Stimulated activated CD4-positive, alpha-beta T cell treated with anti-CD3 and anti-CD28 coated beads, Interleukin-1b, Interleukin-23, amount 100 ng/mL, for 48 hours (primary cell): Measurements from ENCODE around the gene OPN4.

Source experiments
- DNase-seq: peaks from one replicate; pipeline ENCODE4 v3.0.0-alpha.2; 2020

OPN4 gene

DNA sequence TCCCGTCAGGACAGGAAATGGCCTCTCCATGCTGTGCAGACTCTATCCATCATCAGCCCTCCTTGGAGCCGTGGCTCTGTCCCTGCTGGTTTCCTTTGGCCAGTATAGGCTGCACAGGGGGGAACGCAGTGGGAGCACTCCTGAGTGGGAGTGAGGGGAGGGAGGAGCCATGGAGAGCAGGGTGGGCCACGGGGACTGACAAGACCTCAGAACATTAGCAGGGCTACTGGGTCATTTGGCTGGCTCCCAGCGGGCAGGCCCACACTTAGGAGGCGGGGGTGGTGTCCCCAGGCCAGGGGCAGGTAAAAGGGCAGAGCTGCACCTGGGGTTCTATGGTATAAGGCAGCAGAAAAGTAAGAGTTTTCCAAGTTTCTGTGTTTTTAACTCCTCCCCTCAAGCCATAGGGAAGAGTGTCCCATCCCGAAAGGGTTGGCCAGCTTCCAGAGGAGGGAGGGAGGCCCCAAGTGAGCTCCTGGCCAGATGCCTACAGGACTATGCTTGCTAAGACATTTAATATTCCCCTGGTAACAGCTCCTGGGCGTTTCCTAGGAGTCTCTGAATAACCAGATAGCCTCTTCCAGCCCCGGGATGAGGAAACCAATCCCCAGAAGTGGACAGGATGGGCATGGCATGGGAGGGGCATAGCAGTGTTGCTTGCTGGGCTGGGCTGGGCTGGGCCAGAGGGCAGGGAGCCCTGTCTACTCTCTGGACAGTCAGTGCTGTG is 5.5 kb upstream of the OPN4 start:
- no peak for DNase-seq

DNA sequence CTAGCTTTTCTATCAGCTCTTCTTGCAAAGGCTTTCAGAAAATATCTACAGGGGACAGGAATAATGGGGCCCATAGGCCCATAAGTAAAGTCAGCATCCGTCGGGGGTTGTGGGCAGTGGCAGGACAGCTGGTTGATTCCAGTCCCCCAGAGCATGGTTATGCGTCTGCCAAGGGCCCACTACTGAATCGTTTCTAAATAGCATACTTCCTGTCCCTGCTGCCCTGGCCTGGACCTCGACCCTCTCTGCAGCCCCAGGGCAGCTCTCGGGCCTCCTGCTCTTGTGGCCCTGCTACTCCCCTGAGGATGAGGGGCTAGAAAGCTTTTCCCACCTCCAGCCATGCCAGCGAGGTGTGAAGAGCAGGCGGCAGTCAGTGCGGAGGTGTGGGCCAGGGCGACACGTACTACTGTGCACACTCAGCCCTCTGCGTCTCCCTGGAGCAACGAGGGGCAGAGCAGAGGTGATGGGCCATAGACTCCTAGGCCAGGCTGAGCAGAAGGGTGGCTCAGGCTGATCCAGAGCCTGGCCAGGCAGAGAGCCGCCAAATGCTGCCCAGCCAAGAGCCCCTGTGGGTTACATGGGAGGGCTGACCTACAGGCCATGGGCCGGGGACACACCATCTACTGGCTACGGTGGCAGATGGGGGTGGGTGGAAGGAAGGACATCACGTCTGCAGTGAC is 4.7 kb upstream of the OPN4 start:
- DNase-seq: no peak

DNA sequence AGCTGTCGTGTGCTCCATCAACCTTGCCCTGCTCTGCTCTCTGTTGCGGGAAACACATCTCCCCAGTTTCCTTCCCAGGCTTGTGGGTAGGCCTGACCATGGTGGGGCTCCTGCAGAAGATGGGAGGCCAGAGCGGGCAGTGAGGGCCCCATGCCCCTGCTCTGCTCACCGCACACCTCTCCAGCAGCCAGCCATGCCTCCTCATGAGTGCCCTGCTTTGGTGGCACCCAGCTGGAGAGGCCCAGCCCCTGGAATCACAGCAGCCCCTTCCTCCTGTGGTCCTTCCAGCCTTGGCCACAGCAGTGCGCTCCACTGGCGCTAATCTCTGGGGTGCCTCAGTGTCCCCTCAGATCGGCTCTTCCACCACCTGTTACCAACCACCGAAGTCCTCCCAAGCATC is 4.2 kb upstream of the OPN4 start:
- DNase-seq: no peak

DNA sequence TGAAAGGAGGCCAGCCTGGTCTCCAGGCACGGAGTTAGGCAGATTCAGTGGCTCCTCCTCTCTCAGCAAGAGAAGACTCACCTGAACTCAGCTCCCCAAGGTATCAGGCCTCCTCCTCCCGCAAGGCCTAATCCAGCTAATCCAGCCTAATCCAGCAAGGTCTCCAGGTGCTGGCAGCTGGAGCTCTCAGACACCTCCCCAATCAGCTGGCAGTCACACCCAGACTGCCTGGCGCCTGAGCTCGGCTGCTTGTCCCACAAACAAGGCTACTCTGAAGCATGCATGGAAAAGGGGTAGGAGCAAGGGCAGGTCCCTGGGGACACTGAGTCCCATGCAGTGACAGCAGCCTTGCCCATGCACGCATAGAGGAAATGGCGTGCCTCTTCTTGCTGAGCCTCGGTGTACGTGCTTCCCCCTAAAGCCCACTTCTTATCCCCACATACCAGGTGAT is 3.3 kb upstream of the OPN4 start:
- DNase-seq: no peak

DNA sequence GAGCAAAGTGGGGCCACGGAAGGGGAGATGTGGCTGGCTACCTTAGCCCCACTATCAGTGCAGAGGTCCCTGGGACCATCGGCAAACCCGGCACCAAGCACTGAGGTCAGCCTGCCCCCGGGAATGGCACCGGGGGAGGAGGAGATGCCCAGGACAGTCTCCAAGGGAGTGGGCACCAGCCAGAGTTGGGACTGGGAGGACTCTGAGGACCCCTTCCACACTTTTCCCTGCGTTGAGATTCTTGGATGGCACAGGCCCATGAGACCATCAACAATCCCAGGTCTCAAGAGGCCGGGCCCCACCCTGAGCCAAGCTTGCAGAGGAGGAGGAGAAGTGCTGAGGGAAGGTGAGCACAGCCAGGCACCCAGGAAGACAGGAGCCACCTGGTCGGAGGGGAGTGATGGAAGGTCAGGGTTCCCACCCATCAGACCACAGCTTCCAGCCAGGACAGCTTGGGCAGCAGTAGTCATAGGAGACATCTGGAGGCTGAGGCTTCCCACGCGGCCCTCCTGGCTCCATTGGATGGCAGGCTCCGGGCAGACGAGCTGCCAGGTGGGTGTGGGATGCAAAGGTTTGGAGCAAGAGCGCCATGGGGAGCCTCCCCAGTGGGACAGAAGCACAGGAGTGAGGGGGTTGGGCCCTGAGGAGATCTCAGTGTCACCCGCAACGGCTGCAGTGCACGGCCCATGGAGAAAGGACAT is 2.6 kb upstream of the OPN4 start:
- DNase-seq: no peak

DNA sequence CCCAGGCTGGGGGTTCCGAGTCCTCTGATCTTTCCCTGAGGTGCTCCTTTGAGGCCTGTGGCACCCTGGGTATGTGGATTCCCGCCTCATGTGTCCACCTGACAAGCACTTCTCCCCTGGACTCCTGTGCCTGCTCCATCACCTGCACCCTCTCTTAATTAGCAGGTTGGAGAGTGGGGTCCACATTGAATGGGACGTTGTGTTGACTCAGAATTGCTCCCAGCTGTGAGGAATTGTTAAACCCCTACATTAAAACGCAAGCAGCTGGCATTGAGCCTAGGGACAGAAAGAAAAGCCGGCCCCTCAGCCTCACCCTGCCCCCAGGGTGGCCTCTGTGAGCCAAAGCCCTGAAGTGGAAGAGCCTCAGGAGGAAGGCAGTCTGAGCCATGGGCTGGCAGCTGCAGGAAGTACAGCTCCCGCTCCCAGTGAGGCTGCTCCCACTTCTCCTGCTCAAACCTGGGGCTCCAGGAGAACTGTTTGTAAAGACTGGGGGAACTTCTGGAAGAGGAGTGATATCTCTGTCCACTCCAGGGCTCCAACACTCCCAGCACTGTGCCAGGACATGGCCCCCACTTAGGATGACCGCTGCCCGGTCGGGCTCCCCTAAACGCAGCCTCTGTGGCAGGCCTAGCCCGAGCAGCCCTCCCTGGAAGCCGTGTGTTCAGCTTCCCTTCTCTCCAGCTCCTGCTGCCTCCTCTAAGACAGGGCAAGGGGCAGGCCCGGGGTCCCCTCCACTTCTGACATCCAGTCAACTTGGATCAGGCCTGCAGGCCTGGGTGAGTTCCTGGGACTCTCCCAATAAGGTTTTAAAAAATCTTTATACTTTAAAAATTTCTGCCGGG is 1.8 kb upstream of the OPN4 start:
- no peak for DNase-seq

DNA sequence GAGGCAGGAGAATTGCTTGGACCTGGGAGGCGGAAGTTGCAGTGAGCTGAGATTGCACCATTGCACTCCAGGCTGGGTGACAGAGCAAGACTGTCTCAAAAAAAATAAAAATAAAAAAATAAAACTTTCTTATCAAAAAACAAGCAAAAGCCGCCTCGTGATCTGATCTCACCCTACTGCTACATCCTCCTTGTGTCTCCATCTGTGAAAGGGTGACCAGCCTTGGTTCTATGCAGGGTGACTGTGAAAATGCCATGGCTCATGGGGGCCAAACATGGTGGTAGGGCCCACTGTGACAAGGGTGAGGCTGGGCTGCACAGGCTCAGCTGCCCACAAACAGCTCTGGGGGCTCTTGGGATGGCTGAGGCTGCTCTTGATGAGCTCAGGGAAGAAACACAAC is 968 bp upstream of the OPN4 start:
- no peak for DNase-seq

DNA sequence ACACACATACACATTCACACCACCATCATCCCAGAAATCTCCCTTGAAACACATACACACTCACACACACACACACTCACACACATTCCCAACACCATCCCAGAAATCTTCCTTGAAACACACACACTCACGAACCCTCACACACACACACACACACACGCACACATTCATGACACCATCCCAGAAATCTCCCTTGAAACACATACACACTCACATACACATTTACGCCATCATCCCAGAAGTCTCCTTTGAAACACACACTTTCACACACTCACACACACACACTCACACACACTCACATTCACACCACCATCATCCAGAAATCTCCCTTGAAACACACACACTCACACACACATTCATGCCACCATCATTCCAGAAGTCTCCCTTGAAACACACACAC is 360 bp upstream of the OPN4 start:
- no peak for DNase-seq

DNA sequence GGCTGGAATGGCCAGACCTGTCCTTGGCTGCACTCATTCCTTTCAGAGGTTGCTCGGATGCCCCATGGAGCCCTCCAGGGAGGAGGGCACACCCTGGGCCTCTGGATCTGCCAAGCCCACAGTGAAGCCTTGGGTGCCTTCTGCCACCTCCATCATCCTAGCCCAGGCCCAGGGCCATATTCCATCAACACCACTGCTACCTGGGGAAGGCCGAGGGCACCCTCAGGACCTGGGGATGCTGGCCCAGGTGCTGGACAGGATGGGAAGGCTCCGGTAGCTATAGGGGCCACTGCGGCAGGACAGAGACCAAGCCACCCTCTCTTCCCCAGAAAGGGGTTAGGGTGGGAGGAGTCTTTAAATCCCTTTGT is 810 bp downstream of the OPN4 start:
- no peak for DNase-seq

DNA sequence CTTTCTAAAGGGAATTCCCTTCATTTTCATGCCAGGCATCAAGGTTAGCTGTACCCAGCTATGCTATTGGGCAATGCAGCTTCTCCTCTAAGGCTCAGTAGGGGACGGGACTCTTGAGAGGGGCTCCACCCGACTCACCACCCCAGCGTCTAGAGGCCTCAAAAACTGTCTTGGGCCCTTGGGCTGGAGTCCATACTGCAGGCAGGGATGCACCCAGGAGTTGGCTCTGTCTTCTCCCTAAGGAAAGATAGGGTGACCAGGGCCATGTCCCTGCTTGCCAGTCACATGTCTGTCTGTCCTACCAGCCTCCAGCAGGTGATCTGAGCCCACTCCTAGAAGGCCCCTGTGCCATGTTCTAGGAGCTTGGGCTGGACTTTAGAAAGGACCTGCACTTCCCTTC is 1.2 kb downstream of the OPN4 start:
- DNase-seq: no peak

DNA sequence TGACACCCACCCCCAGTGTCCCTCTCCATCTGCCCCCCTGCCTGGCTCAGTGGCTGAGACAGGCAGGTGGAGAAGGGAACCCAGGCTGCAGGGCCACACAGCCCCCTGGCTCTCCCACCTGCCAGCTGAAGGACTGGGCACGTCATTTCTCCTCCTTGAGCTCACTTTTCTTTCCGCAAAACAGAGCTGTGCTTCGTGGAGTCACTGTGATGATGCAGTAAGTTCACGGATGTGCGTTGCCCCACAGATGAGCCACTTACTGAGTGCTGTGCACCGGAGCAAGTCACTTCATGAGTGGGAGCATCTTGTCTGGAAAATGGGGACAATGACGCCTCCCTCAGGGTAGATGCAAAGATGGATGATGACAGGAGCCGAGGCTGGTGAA is 2.7 kb downstream of the OPN4 start:
- no peak for DNase-seq

DNA sequence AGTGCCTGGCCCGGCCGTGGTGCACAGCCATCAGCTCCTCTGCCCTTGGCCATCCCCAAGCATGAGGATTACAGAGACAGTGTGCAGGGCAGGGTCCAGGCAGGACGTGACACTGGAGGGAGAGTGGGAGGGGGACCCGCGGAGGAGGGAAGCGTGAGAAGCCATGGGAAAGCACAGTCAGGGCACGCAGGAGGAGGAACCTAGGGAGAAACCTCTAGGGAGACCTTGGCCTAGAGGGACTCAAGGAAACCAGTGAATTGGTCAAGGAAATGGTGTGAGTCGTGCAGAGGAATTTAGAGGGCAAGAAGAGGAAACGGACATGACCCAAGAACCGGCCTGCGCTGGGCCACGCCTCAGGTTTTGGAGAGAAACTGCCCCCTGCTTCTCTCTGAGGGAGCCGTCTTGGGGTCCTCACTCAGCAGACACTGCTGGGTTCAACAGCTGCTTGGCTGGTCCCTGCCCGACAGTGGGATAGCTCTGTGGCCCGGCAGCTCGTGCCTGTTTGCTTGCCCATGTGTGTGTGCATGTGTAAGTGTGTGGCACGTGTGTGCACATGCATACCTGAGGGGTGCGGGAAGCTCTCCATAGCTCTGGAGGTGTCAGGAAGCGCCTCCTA is 3.2 kb downstream of the OPN4 start:
- no peak for DNase-seq

DNA sequence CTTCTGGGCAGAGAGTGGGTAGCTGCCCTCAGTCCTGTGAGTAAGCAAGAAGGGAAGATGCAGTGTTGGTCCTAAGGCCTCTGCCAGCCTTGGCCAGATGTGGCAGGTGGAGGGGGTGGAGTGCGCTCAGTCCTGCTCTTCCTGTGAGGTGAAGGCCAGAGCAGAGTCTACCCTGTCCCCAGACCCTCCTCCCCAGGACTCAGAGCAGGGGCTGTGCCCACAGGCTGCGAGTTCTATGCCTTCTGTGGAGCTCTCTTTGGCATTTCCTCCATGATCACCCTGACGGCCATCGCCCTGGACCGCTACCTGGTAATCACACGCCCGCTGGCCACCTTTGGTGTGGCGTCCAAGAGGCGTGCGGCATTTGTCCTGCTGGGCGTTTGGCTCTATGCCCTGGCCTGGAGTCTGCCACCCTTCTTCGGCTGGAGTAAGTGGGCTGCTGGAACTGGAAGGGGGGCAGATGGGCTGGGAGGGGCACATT is 4.0 kb downstream of the OPN4 start:
- no peak for DNase-seq

DNA sequence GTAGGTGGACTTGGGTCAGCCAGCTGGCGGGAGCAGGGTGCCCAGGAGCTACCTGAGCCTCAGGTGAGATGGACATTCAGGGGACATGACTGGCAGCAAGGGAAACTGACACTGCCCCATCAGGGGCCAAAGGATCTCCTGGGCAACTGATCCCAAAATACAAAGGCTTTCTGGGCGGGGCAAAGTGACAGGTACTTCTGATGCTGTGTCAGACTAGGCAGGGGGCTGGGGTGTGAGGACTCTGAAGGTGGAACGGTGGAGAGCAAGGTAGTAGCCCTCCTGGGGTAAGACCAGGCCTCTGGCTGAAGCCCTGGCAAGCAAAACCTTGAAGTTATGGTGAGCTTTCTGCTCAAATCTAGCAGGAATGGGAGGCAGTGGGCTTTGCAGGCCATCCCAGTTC is 4.4 kb downstream of the OPN4 start:
- no peak for DNase-seq

DNA sequence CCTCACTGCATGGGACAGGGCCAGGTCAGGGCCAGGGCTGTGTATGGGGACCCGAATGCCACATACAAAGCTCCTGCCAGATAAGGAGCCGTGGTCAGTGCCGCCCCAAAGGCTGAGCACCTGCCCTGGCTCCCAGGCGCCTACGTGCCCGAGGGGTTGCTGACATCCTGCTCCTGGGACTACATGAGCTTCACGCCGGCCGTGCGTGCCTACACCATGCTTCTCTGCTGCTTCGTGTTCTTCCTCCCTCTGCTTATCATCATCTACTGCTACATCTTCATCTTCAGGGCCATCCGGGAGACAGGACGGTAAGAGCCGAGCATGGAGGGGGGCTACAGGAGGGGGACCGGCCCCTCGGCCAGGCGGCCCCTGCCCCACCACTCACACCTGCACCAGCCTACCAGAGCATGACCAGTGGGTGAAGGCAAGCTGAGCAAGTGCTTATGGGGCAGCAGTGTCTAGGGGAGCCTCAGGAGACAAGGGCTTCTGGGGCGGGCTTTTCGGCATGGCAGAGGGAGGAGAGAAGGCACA is 4.9 kb downstream of the OPN4 start:
- no peak for DNase-seq

DNA sequence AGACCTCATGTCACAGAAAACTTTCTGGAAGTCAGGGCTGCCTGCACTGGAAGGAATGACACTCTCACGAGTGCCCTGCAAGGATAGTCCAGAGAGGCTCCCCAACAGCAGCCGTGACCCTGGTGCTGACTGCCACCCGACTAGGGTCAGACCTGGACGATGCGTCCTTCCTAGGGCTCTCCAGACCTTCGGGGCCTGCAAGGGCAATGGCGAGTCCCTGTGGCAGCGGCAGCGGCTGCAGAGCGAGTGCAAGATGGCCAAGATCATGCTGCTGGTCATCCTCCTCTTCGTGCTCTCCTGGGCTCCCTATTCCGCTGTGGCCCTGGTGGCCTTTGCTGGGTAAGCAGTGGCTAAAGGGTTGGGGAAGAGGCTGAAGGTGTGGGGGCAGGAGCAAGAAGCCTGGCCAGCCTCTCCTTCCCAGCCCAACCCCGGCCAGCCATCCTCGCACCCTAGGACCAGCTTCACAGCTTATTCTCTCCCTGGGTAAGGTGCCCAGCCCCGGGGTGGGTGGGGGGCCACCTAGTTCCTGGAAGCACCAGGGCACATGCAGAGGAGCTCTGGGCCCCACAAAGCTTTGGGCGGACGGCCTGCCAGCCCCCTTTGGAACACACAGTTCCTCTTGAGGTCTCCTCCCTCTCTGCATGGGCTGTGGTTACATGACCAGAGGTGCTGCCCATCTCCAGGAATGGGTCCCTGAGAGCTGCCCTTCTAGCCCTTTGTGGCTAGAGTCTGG is 5.5 kb downstream of the OPN4 start:
- DNase-seq: no peak

DNA sequence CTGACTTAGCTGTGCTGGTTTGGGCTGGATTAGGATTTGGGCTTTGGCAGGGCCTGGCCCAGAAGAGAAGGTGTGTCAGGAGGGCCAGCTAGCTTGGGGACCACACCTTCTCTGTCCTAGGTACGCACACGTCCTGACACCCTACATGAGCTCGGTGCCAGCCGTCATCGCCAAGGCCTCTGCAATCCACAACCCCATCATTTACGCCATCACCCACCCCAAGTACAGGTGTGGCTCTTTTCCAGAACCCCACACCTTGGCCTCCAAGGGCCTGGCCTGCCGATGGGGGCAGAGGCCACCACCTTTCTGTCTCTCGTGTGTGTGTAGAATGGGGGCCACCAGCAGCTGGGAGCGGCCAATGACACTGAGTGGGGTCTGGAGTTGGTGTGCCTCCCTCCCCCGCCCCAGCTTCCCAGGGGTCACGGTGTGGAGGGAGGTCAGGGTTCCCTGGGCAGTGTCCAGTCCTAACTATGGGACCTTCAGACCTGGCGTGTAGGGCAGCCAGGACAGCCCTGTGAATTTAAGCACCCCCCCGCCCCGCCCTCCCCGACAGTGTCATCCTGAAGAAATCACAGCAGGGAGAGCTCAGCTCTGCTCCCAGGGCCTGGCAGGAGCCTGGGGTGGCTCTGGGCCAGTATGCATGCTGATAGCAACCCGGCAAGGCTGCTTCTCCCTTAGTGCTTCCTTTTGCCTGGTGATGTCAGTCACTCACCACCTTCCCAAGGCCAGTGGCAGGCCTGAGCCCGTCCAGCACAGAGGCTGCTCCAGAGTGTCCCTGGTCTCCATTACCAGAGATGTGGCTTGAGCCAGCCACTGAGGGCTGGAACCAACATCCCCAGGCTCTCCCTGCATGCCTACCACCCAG is 7.0 kb downstream of the OPN4 start:
- DNase-seq: no peak

DNA sequence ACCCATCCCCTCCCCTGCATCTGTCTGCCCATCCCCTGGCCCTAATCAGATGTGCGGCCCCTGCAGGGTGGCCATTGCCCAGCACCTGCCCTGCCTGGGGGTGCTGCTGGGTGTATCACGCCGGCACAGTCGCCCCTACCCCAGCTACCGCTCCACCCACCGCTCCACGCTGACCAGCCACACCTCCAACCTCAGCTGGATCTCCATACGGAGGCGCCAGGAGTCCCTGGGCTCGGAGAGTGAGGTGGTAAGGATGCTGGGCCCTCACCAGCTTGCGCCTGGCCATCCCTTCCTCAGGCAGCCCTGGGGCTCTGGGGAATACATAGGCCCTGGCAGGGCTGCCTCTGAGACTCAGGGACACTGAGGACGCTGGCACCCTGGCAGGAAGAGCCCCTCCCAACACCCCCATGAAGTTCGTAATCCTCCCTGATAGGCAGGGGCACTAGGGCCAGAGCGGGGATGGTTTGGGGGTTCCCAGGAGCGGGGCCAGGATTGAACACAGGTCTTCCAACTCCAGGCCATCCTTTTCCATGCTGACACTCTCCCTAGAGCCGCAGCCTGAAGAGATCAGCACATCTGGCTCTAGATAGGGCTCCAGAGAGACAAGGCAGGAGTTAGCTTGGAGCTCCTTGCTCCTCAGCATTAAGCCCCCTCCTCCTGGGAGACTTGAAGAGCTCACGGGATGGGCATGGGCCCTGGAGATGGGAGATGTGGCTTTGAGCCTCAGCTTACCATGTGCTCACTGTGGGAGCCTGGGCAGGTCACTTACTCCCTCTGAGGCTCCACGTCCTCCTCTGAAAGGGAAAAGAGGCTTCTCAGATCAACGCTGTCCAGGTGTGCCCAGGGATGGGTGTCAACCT is 8.1 kb downstream of the OPN4 start:
- DNase-seq: no peak

DNA sequence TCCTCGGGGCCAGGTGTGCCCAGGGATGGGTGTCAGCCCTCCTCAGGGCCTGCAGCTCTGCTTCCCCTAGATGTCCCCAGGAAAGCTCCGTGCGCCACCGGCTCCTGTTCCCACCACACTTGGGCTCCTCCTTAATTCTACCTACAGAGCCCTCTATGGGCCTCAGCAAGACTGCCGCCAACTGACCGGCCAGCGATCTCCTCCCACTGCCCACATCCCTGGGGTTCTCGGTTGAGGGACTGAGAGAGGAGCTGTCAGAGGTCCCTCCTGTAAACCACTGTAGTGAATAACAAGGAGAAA is 8.6 kb downstream of the OPN4 start:
- no peak for DNase-seq
